AG04450 (cell line): ENCODE data around the gene ABHD16A. TPM values are rescaled to one million over a fixed set of nuclear protein-coding genes. Genes with fewer than 3 reads are reported as not detected.

Experiments used
- CTCF ChIA-PET: fragments of 300-600, 350-600 bp; formaldehyde crosslinking; extraction: SDS; loops from one replicate; lab custom pipeline; 2022; ENCODE audit warnings: antibody characterized with exemption, inconsistent platforms; lab: Charles Lee
- POLR2A ChIA-PET: fragments of 350-600 bp; formaldehyde crosslinking; extraction: SDS; loops from one replicate; lab custom pipeline; 2021; ENCODE audit warnings: antibody characterized with exemption, inconsistent platforms; lab: Yijun Ruan, JAX
- DNase-seq: peaks from one replicate; pipeline ENCODE4 v3.0.0-alpha.2; 2011; ENCODE audit warnings: low read depth, low spot score
- H3K27ac ChIP-seq: one replicate; pipeline ENCODE4 v1.5.1; 2012; ENCODE audit warnings: low read depth, low read length, control low read depth
- H3K27me3 ChIP-seq: one replicate; pipeline ENCODE4 v1.6.0; 2012; ENCODE audit warnings: low read length; ENCODE audit not compliant: control insufficient read depth, insufficient read depth
- H3K4me3 ChIP-seq: 2 replicates; pipeline ENCODE4 v1.5.1; 2011; ENCODE audit warnings: mild to moderate bottlenecking, low read depth, low read length, control low read depth
- H3K9me3 ChIP-seq: 2 replicates; pipeline ENCODE4 v1.5.1; 2012; ENCODE audit warnings: low read length; ENCODE audit not compliant: control insufficient read depth, insufficient read depth
- polyA plus RNA-seq: library from polyadenylated mRNA; depleted of rRNA; stranded (reverse); fragments of >200 nt; gene quantifications from 2 replicates; pipeline ENCODE4 v1.2.3, GENCODE V29; 2011
- TF ChIP-seq, protein P1 (sequence below): IDR thresholded peaks from 2 replicates; pipeline ENCODE4 v1.5.1; 2011; ENCODE audit warnings: low read depth, low read length, control low read depth, inconsistent platforms

Gene ABHD16A
- polyA plus RNA-seq, 1 experiment = 34.0 TPM

DNA sequence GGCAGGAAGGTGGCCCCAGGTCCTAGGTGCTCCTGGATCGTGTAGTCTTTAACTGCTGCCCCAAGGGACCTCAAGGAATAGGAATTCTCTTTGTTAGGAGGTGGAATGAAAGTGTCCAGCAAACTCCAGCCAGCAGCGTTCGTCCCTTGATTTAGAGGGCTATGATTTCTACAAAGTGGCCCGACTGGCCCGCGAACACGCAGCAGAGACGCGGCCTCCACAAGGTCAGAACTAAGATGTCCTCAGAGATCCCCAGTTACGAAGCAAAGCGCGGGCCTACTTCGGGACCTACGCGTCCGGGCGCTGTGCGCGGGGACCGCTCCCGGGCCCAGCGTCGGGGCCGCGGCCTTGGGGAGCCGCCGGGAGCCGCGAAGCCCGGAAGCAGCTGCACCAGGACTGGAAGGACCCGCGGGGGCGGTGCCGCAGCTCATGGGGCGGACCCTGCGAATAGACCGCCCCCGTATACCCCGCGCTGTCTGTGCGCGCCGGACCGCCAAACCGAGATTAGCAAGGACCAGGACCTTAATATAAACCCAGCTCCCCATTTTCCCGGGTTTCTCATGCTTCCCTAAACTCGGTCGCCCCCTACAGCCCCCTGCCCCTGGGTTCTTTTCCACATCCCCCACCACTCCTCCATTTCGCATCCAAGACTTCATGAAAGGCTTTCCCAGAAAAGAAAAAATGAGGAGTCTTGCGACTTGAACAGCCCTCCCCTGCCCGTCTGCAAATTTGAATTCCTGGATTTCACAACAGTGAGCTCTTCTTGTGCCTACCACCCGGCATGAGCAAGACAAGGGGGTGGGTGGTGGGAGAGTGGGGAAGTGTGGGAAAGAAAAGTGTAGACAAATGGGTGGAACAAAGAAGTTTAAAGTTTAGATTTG, 42.5 kb downstream of the ABHD16A start, which contains the start of gene C6orf47:
TSS of gene C6orf47 (minus strand) at position 398 of the 881 bp plus-strand sequence. CDS start 831 bp downstream, outside the sequence.
- no peak for DNase-seq
- no peaks in the 10 kb centered on the region for H3K27me3 ChIP-seq
- ChIA-PET CTCF (interaction anchor here (0.6 kb wide), 2 partner anchors 52 to 120 kb away, joined by 4 to 6 read pairs; no protein-coding TSS in a partner anchor), POLR2A (interaction anchor here (0.8 to 1.3 kb wide), 5 partner anchors 8 to 167 kb away, joined by 3 to 20 read pairs (median 7); partner anchors contain the start of genes BAG6, HSPA1A, HSPA1B and HSPA1L)
- H3K4me3 ChIP-seq = peak within 1 kb of the TSS; percentile 94
- TF ChIP-seq, protein P1, sequence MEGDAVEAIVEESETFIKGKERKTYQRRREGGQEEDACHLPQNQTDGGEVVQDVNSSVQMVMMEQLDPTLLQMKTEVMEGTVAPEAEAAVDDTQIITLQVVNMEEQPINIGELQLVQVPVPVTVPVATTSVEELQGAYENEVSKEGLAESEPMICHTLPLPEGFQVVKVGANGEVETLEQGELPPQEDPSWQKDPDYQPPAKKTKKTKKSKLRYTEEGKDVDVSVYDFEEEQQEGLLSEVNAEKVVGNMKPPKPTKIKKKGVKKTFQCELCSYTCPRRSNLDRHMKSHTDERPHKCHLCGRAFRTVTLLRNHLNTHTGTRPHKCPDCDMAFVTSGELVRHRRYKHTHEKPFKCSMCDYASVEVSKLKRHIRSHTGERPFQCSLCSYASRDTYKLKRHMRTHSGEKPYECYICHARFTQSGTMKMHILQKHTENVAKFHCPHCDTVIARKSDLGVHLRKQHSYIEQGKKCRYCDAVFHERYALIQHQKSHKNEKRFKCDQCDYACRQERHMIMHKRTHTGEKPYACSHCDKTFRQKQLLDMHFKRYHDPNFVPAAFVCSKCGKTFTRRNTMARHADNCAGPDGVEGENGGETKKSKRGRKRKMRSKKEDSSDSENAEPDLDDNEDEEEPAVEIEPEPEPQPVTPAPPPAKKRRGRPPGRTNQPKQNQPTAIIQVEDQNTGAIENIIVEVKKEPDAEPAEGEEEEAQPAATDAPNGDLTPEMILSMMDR = no peak
- peak within 1 kb of the TSS; percentile 78 for H3K27ac ChIP-seq
- no peaks in the 10 kb centered on the region; the same call in 1 of the 2 replicates for H3K9me3 ChIP-seq

DNA sequence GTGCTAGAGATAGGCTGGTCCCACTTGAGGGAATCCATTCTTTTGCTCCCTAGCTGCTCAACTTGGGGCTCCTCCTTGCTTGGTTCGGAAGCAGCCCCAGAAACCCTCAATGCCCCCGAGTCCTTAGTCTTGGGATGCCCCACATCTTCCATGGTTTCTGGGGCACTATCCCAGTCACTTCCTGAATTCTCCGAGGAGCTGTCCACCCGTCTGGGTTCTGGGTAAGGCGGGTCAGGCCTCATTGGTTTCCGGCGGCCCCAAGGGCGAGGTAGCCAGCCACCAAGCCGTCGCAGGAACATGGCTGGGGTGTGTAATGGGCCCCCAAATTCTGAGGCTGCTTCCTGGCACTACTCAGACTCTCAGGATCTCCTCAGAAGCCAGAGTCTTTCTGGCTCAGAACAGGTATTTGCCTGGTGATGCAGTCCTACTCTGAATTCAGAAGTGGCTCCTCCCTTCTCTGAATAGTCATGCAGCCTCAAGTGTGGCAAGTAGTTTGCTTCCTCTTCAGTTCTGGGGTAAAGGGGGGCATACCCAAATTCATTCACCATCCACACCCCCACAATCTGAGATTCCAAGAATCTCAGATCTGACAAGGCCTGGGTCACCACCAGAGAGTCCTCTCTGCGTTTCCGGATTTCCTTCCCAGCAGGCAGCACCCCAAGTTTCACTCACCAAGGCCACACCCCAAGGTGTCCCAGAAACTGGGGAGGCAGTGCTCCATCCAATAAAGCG, 43.3 kb downstream of the ABHD16A start:
- Histone ChIP-seq H3K4me3 (peak overlapping the region; percentile 94), H3K27me3 (no peaks in the 10 kb centered on the region), H3K27ac (peak overlapping the region; percentile 61), H3K9me3 (no peaks in the 10 kb centered on the region; the same call in 1 of the 2 replicates)
- TF ChIP-seq, protein P1 = no peak
- POLR2A ChIA-PET = interaction anchor here (0.6 to 1.3 kb wide), 4 partner anchors 8 to 168 kb away, joined by 3 to 20 read pairs (median 5); partner anchors contain the start of genes BAG6, HSPA1A, HSPA1B and HSPA1L
- no peak for DNase-seq
- CTCF ChIA-PET = no interaction called here

DNA sequence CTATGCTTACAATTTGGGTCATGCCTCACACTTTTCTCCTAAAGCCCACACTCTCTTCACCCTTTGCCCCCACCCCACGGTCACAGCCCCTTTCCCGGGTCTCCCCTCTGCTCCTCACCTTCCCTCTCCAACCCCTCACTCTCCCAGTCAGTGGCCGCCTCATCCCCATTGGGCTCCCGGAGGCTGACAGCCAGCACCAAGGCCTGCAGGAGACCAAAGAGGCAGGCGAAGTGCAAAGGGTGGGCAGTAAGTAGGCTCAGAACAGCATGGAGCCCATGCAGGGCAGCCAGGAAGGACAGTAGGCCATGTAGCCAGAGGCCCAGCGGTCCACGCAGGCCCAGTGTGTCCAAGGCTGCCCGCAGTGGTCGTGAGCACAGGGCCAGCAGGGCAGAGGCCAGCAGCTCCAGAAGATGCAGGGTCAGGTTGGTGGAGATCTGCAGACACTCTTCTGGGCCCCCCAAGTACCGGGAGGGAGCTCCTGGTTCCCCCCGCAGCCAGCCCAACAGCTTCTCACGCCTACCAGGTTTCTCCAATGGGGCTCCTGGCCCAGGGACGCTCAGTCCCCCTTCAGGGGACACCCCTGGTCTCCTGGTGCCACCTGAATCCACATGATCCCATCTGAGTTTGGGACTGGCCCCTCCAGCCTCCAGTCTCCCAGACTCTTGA, 44.0 kb downstream of the ABHD16A start:
- no peaks in the 10 kb centered on the region; the same call in 1 of the 2 replicates for H3K9me3 ChIP-seq
- H3K27me3 ChIP-seq = no peaks in the 10 kb centered on the region
- H3K4me3 ChIP-seq = peak overlapping the region; percentile 94
- TF ChIP-seq, protein P1 = no peak
- H3K27ac ChIP-seq = no peak overlapping the region
- ChIA-PET POLR2A (interaction anchor here (0.6 kb wide), 1 partner anchor 120 kb away, joined by 3 read pairs; no protein-coding TSS in a partner anchor), CTCF (no interaction called here)
- DNase-seq = no peak

DNA sequence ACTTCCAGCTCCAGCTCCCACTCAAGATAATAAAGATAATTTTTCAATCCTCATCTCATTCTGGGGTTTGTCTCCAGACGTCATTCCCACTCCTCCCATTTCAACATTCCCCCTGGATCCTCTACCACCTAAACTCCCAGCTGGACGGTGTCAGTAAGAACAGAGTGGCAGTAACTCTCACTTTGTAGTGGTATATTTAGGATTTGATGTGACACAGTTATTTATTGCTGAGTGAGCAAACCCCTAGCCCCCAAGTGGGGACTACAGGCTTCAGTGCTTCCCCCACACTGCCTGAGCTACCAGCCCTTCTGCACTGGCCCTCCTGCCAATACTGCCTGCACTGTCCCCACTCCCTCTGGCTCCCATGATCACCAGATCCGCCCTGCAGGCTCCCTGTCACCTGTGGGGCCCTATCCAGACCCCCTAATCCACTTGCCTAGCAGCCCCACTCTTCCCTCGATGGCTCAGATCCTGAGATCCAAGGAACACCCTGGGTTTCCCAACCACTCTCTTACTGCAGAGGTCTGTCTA, 44.9 kb downstream of the ABHD16A start:
- TF ChIP-seq, protein P1 = no peak
- no peaks in the 10 kb centered on the region; the same call in 1 of the 2 replicates for H3K9me3 ChIP-seq
- CTCF ChIA-PET = interaction anchor here (1.1 kb wide), 1 partner anchor 60 kb away, joined by 4 read pairs; no protein-coding TSS in a partner anchor
- H3K4me3 ChIP-seq = no peak overlapping the region
- H3K27ac ChIP-seq = no peak overlapping the region
- POLR2A ChIA-PET = interaction anchor here (0.5 kb wide), 1 partner anchor 40 kb away, joined by 3 read pairs; no protein-coding TSS in a partner anchor
- DNase-seq = no peak
- H3K27me3 ChIP-seq = no peaks in the 10 kb centered on the region
